Neural crest cell (in vitro differentiated cells): ENCODE measurements around the gene C5. TPM values are rescaled to one million over a fixed set of nuclear protein-coding genes. Genes with fewer than 3 reads are reported as not detected.

Source experiments
- DNase-seq: peaks from one replicate; pipeline ENCODE4 v3.0.0; 2021; ENCODE audit warnings: low read depth, mixed read lengths, low spot score
- H3K27ac Mint-ChIP-seq: one replicate; pipeline ENCODE4 v1.8.0; 2021; ENCODE audit warnings: mild to moderate bottlenecking, mixed read lengths; ENCODE audit not compliant: unreplicated experiment
- H3K27me3 Mint-ChIP-seq: 2 replicates; pipeline ENCODE4 v1.8.0; 2021; ENCODE audit warnings: low read depth, mild to moderate bottlenecking, mixed read lengths
- H3K36me3 Mint-ChIP-seq: 2 replicates; pipeline ENCODE4 v1.8.0; 2021; ENCODE audit warnings: low read depth, mild to moderate bottlenecking, mixed read lengths
- H3K4me1 Mint-ChIP-seq: 2 replicates; pipeline ENCODE4 v1.8.0; 2021; ENCODE audit warnings: mixed read lengths
- H3K4me3 Mint-ChIP-seq: one replicate; pipeline ENCODE4 v1.8.0; 2021; ENCODE audit warnings: mild to moderate bottlenecking, mixed read lengths
- H3K9me3 Mint-ChIP-seq: 2 replicates; pipeline ENCODE4 v1.8.0; 2021; ENCODE audit warnings: mixed read lengths
- total RNA-seq: library from RNA; stranded (reverse); gene quantifications from 2 replicates; pipeline ENCODE4 v1.2.1, GENCODE V29; 2021
- TF ChIP-seq, protein P1 (sequence below): fragments of 200-600 bp; sonication (generic); conservative IDR thresholded peaks from 2 replicates; pipeline ENCODE4 v1.5.0; 2021; ENCODE audit warnings: antibody characterized with exemption, mild to moderate bottlenecking

Gene C5
- total RNA-seq, 1 donor from 2014 or later, result 9.4 TPM

DNA sequence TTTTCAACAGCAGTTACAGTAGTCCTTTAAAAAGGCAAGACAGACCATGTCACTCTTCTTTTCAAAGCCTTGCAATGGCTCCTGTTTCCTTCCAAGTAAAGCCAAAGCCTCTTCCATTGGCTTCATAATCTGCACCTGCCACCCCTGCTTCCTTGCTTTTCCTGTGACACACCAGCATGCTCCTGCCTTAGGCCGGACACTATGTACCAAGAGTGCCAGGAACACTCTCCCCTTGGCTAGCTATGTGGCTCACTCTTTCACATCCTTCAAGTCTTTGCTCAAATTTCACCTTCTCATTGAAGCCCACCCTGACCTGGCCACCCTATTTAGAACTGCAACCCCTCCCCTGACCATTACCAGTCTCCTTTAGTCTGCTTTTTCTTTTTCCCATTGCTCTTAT lies 101.3 kb downstream of the C5 start:
- TF ChIP-seq, protein P1, sequence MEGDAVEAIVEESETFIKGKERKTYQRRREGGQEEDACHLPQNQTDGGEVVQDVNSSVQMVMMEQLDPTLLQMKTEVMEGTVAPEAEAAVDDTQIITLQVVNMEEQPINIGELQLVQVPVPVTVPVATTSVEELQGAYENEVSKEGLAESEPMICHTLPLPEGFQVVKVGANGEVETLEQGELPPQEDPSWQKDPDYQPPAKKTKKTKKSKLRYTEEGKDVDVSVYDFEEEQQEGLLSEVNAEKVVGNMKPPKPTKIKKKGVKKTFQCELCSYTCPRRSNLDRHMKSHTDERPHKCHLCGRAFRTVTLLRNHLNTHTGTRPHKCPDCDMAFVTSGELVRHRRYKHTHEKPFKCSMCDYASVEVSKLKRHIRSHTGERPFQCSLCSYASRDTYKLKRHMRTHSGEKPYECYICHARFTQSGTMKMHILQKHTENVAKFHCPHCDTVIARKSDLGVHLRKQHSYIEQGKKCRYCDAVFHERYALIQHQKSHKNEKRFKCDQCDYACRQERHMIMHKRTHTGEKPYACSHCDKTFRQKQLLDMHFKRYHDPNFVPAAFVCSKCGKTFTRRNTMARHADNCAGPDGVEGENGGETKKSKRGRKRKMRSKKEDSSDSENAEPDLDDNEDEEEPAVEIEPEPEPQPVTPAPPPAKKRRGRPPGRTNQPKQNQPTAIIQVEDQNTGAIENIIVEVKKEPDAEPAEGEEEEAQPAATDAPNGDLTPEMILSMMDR, result no peak
- no peaks in the 10 kb centered on the region for H3K9me3 Mint-ChIP-seq
- no peak overlapping the region for H3K27ac Mint-ChIP-seq
- H3K4me1 Mint-ChIP-seq, result peaks cover 23% of the 10 kb centered on the region
- DNase-seq, result no peak
- no peak overlapping the region for H3K4me3 Mint-ChIP-seq
- no peaks in the 10 kb centered on the region for H3K36me3 Mint-ChIP-seq
- H3K27me3 Mint-ChIP-seq, result no peaks in the 10 kb centered on the region

DNA sequence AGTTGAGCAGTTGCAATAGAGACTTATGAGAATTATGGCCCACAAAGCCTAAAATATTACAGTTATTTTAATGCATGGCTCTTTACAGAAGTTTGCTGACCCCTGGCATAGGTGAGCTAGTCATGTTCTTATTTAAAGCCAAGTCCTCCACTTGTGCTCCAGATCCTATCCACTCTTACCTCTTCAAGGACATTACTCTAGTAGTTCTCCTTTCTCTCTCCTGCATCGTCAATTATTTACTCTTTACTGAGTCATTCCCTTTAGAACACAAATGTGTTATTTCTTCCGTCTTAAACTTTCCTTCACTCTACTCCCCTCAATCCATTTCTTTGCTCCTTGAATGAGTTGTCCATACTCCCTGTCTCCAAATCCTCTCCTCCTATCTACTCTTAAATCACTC lies 102.9 kb downstream of the C5 start:
- Mint-ChIP-seq H3K4me3 (no peak overlapping the region), H3K9me3 (no peaks in the 10 kb centered on the region), H3K27ac (no peak overlapping the region), H3K4me1 (peaks cover 27% of the 10 kb centered on the region), H3K36me3 (no peaks in the 10 kb centered on the region), H3K27me3 (no peaks in the 10 kb centered on the region)
- no peak for DNase-seq
- TF ChIP-seq, protein P1, result no peak

DNA sequence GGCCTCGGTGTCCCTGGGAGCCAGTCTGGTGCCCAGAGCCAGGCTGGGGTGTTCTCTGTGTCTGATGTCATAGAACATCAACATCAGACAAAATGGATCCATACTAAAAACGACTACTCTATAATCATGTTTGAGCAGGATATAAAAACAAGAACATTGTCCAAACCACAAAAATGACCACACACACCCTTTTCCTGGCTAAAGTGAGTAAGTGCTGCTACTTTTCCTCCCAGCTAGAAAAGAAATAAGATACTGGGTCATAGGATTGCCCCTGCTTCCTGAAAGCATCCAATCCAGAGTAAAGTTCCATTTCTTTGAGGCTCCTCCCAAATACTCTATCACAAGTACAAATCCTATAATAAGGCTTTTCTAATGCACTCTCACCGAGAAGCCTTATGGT lies 103.8 kb downstream of the C5 start:
- no peak overlapping the region for H3K27ac Mint-ChIP-seq
- H3K36me3 Mint-ChIP-seq, result no peaks in the 10 kb centered on the region
- H3K4me1 Mint-ChIP-seq, result peaks cover 25% of the 10 kb centered on the region
- H3K9me3 Mint-ChIP-seq, result no peaks in the 10 kb centered on the region
- no peak for DNase-seq
- no peaks in the 10 kb centered on the region for H3K27me3 Mint-ChIP-seq
- H3K4me3 Mint-ChIP-seq, result no peak overlapping the region
- TF ChIP-seq, protein P1, result no peak

DNA sequence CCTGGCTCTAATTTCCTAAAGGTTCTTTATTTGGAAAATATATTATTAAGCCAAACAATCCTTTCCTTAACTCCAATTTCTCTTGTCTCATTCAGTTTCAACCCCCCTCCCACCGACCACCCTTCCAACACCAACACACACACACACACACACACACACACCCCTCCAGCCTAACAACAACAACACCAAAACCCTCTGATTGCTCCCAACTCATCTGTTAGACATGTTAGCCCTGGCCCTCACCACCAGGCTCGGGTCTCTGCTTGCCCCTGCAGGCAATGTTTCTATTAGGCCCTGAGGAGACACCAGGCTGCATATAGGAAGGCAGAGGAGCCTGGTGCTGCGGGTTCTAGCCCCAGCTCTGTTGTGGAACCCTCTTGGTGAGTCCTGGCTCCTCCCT lies 105.1 kb downstream of the C5 start:
- Mint-ChIP-seq H3K36me3 (no peaks in the 10 kb centered on the region), H3K9me3 (no peaks in the 10 kb centered on the region), H3K4me3 (no peak overlapping the region), H3K27me3 (no peaks in the 10 kb centered on the region), H3K27ac (peak overlapping the region; percentile 54), H3K4me1 (peaks cover 19% of the 10 kb centered on the region)
- DNase-seq, result no peak
- TF ChIP-seq, protein P1, result no peak

DNA sequence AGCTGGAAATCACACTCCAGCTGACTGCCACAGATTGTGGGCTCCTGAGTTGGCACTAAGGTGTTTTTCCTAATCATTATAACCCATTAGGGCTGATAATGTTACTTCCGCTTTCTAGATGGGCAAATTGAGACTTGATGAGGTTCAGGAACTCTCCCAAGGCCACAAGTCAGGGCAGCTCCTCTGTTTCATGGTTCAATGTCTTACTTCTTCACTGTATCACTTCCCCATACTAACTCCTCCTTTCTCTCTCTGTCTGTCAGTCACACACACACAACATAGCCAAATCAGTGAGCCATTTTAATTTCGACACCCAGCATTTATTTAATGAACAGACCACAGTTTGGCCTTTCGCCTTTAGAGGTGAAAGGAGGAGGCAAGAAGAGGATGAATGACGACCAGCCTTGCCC lies 105.6 kb downstream of the C5 start:
- Mint-ChIP-seq H3K27ac (no peak overlapping the region), H3K4me3 (no peak overlapping the region), H3K27me3 (no peaks in the 10 kb centered on the region), H3K4me1 (peaks cover 19% of the 10 kb centered on the region), H3K36me3 (no peaks in the 10 kb centered on the region), H3K9me3 (no peaks in the 10 kb centered on the region)
- TF ChIP-seq, protein P1, result no peak
- no peak for DNase-seq
